CD4-positive, alpha-beta T cell (primary cell): ENCODE results near the gene HMCES. TPM values are rescaled to one million over a fixed set of nuclear protein-coding genes. Genes with fewer than 3 reads are reported as not detected.

Experiments
- ATAC-seq: fragments of 200-7000 bp; cut with Tn5 transposase; one replicate; pipeline ENCODE4 v1.10.0; 2022; ENCODE audit warnings: mild to moderate bottlenecking; ENCODE audit not compliant: poor library complexity
- CTCF ChIA-PET: fragments of 350-600 bp; sonication (Branson Sonifier 250); formaldehyde crosslinking; loops from one replicate; lab custom pipeline; 2021; ENCODE audit warnings: antibody characterized with exemption, inconsistent platforms; lab: Charles Lee
- POLR2A ChIA-PET: fragments of 350-600 bp; sonication (Branson Sonifier 250); formaldehyde crosslinking; loops from one replicate; lab custom pipeline; 2021; ENCODE audit warnings: antibody characterized with exemption, inconsistent platforms; lab: Charles Lee
- DNase-seq, 14 experiments: peaks; one replicate each; pipeline ENCODE4 v3.0.0-alpha.2; 2013 to 2020; ENCODE audit warnings: mixed read lengths in 2 of 14
- H3K27ac ChIP-seq, 2 donors: one replicate each; pipeline versions ENCODE4 v1.5.1 to v1.7.0; 2013; ENCODE audit warnings: low read length in 2 of 2, low read depth in 1 of 2, mild to moderate bottlenecking in 1 of 2
- H3K27me3 ChIP-seq, 2 experiments: 1 replicate in 1 of 2; 2 replicates in 1 of 2; pipeline versions ENCODE4 v1.6.1 to v1.7.0; 2013; ENCODE audit warnings: low read length in 2 of 2, control low read depth in 1 of 2, mild to moderate bottlenecking in 1 of 2, moderate library complexity in 1 of 2; ENCODE audit not compliant: insufficient read depth in 2 of 2, control insufficient read depth in 1 of 2
- H3K36me3 ChIP-seq: one replicate; pipeline ENCODE4 v1.6.1; 2013; ENCODE audit warnings: low read length, control low read depth; ENCODE audit not compliant: insufficient read depth
- H3K4me1 ChIP-seq: one replicate; pipeline ENCODE4 v1.6.1; 2013; ENCODE audit warnings: low read length, control low read depth; ENCODE audit not compliant: insufficient read depth
- H3K4me3 ChIP-seq: one replicate; pipeline ENCODE4 v1.5.1; 2013; ENCODE audit warnings: mild to moderate bottlenecking, low read length, moderate library complexity
- H3K9me3 ChIP-seq, 2 experiments: 1 replicate in 1 of 2; 2 replicates in 1 of 2; pipeline versions ENCODE4 v1.6.1 to v1.7.0; 2013; ENCODE audit warnings: low read length in 2 of 2, mild to moderate bottlenecking in 2 of 2, control low read depth in 1 of 2, moderate library complexity in 1 of 2; ENCODE audit not compliant: control insufficient read depth in 1 of 2, insufficient read depth in 1 of 2
- H3K27ac Mint-ChIP-seq: one replicate; pipeline ENCODE4 v1.8.0; 2020; ENCODE audit warnings: mixed read lengths
- H3K27me3 Mint-ChIP-seq: one replicate; pipeline ENCODE4 v1.8.0; 2021; ENCODE audit warnings: mixed read lengths
- H3K36me3 Mint-ChIP-seq: one replicate; pipeline ENCODE4 v1.8.0; 2021; ENCODE audit warnings: low read depth, mixed read lengths
- H3K4me1 Mint-ChIP-seq: one replicate; pipeline ENCODE4 v1.8.0; 2021; ENCODE audit warnings: low read depth, mixed read lengths
- H3K4me3 Mint-ChIP-seq: one replicate; pipeline ENCODE4 v1.8.0; 2020; ENCODE audit warnings: mild to moderate bottlenecking, mixed read lengths
- H3K9me3 Mint-ChIP-seq: one replicate; pipeline ENCODE4 v1.8.0; 2020; ENCODE audit warnings: mixed read lengths
- intact Hi-C, 2 experiments: fragments of 100-400 bp; cut with DNase I in 1 of 2; cut with micrococcal nuclease in 1 of 2; formaldehyde crosslinking; loops; one replicate each; pipeline versions ENCODE4 v1.15.1 to v1.9.0; 2023 to 2025; cut with DNase I, micrococcal nuclease
- microRNA-seq: library from miRNA; unstranded; fragments of <30 nt; microRNA quantifications from one replicate; pipeline ENCODE4 v1.2.0, GENCODE V29; 2021; ENCODE audit warnings: borderline microRNAs expressed, borderline replicate concordance
- total RNA-seq, 174 experiments: library from RNA in 2 of 174; stranded (reverse) in 2 of 174; gene quantifications; one replicate each; pipeline ENCODE4 v1.2.3 and lab custom pipeline; 2021 to 2026
- TF ChIP-seq, protein P1 (sequence below): fragments of 200-600 bp; IDR thresholded peaks from one replicate; pipeline ENCODE4 v1.8.0; 2022; ENCODE audit warnings: antibody characterized with exemption, mild to moderate bottlenecking

The HMCES gene
- total RNA-seq, 2 experiments from 2014 or later: 63.5 to 64.0 TPM

DNA sequence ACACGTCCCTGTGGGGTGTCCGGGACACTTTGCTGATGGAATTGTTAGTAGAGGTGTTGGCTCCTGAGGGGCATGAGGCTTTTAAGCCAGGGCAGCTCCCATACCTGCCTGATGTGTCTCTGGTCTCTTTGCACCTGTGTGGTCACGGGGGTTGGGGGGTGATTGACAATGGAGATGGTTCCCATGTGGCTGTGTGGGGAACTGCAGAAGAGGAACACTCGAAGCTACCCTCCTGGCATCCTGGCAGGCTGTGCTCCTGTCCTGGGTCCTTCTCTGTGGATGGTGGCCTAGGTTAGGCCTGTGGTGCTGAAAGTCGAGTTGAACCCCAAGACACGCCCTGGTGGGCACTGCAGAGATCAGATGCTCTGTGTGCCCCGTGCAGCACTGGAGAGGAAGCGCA lies 73.4 kb downstream of the HMCES start:
- H3K36me3 ChIP-seq: no peaks in the 10 kb centered on the region
- no peaks in the 10 kb centered on the region for H3K9me3 Mint-ChIP-seq
- ATAC-seq: peak; percentile 39
- ChIA-PET POLR2A (no interaction called here), CTCF (no interaction called here)
- intact Hi-C loops: no loop called here
- H3K27ac ChIP-seq: no peak overlapping the region
- no peak overlapping the region for H3K4me3 Mint-ChIP-seq
- no peaks in the 10 kb centered on the region for H3K36me3 Mint-ChIP-seq
- H3K4me1 Mint-ChIP-seq: no peaks in the 10 kb centered on the region
- H3K4me3 ChIP-seq: no peak overlapping the region
- no peaks in the 10 kb centered on the region for H3K9me3 ChIP-seq
- peaks cover 6% of the 10 kb centered on the region for H3K27me3 Mint-ChIP-seq
- TF ChIP-seq, protein P1, sequence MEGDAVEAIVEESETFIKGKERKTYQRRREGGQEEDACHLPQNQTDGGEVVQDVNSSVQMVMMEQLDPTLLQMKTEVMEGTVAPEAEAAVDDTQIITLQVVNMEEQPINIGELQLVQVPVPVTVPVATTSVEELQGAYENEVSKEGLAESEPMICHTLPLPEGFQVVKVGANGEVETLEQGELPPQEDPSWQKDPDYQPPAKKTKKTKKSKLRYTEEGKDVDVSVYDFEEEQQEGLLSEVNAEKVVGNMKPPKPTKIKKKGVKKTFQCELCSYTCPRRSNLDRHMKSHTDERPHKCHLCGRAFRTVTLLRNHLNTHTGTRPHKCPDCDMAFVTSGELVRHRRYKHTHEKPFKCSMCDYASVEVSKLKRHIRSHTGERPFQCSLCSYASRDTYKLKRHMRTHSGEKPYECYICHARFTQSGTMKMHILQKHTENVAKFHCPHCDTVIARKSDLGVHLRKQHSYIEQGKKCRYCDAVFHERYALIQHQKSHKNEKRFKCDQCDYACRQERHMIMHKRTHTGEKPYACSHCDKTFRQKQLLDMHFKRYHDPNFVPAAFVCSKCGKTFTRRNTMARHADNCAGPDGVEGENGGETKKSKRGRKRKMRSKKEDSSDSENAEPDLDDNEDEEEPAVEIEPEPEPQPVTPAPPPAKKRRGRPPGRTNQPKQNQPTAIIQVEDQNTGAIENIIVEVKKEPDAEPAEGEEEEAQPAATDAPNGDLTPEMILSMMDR: no peak
- no peaks in the 10 kb centered on the region for H3K4me1 ChIP-seq
- DNase-seq: no peak
- no peaks in the 10 kb centered on the region for H3K27me3 ChIP-seq
- no peak overlapping the region for H3K27ac Mint-ChIP-seq

- Mint-ChIP-seq H3K4me3 (no peak overlapping the region), H3K9me3 (no peaks in the 10 kb centered on the region), H3K27ac (no peak overlapping the region), H3K27me3 (peaks cover 4% of the 10 kb centered on the region), H3K36me3 (no peaks in the 10 kb centered on the region), H3K4me1 (no peaks in the 10 kb centered on the region)
- ChIA-PET POLR2A (no interaction called here), CTCF (no interaction called here)
- no peaks in the 10 kb centered on the region for H3K27me3 ChIP-seq
- TF ChIP-seq, protein P1: no peak
- no peak for ATAC-seq
- no peaks in the 10 kb centered on the region for H3K4me1 ChIP-seq
- H3K36me3 ChIP-seq: no peaks in the 10 kb centered on the region
- no peak for DNase-seq
- no peak overlapping the region for H3K27ac ChIP-seq
- intact Hi-C loops: no loop called here
- no peak overlapping the region for H3K4me3 ChIP-seq
- H3K9me3 ChIP-seq: no peaks in the 10 kb centered on the region
Observed at GRCh38 chr3:129352650-129353588, 74.2 kb downstream of the HMCES start.

DNA sequence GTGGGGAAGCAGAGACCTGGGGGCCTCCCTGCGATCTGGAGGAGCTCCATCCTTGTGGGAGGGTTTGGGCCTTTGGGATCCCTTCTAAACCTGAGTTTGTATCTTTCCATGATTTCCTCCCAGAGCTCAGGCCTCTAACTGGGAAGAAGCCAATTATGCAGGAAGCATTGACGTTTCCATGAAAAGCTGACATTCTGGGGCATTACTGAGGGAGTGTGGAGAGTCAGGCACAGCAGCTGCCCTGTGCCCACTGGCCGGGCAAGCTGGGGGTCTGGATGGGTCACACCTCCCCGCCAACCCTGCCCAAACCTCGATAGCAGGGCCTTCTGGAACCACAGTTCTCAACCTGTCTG lies 74.9 kb downstream of the HMCES start:
- no peak overlapping the region for H3K27ac Mint-ChIP-seq
- no peaks in the 10 kb centered on the region for H3K9me3 ChIP-seq
- H3K27ac ChIP-seq: no peak overlapping the region
- TF ChIP-seq, protein P1: no peak
- H3K9me3 Mint-ChIP-seq: no peaks in the 10 kb centered on the region
- peaks cover 4% of the 10 kb centered on the region for H3K27me3 Mint-ChIP-seq
- H3K27me3 ChIP-seq: no peaks in the 10 kb centered on the region
- ATAC-seq: no peak
- DNase-seq: no peak
- H3K4me3 Mint-ChIP-seq: no peak overlapping the region
- H3K36me3 ChIP-seq: no peaks in the 10 kb centered on the region
- POLR2A ChIA-PET: no interaction called here
- no peaks in the 10 kb centered on the region for H3K4me1 Mint-ChIP-seq
- no peaks in the 10 kb centered on the region for H3K36me3 Mint-ChIP-seq
- CTCF ChIA-PET: no interaction called here
- no peaks in the 10 kb centered on the region for H3K4me1 ChIP-seq
- no peak overlapping the region for H3K4me3 ChIP-seq
- intact Hi-C loops: no loop called here

Small RNA genes within 50 kb of the gene (microRNA-seq; reads per million reads assigned to microRNA genes)
- not detected for gene MIR6826

Other genes starting within 250 kb of the HMCES start
- not detected for gene GP9, start 218.1 kb upstream of the HMCES start, total RNA-seq
- 10 to 100 TPM; 47.5 to 48.1 TPM for gene RAB43, start 157.1 kb upstream of the HMCES start, total RNA-seq
- 10 to 100 TPM; 28.2 to 28.5 TPM for gene ISY1, start 117.8 kb upstream of the HMCES start, total RNA-seq
- gene CNBP, start 95.0 kb upstream of the HMCES start, total RNA-seq: 100 to 1,000 TPM; 260 to 267 TPM
- gene COPG1, start 29.3 kb upstream of the HMCES start, total RNA-seq: 10 to 100 TPM; 77.7 to 79.3 TPM
- gene EFCAB12, start 149.8 kb downstream of the HMCES start, total RNA-seq: 1 to 10 TPM; 3.2 to 3.4 TPM
- 10 to 100 TPM; 62.0 to 63.9 TPM for gene MBD4, start 161.1 kb downstream of the HMCES start, total RNA-seq
- 10 to 100 TPM; 22.7 to 26.7 TPM for gene IFT122, start 161.4 kb downstream of the HMCES start, total RNA-seq
- not detected for gene RHO, start 249.8 kb downstream of the HMCES start, total RNA-seq